ENCODE measurements around the gene HARBI1.
"Not testable (repeated sequence)": the region's sequence is repeated elsewhere in the genome, so short reads cannot be mapped to it uniquely, and the experiment has no call there.

- TF ChIP-seq CTCF, EP300 (IDR thresholded peaks at IDR 0.05): not testable (repeated sequence)
Measured at GRCh38 chr11:46583513-46583912, 33.5 kb downstream of the HARBI1 start.
